ENCODE measurements around the gene SYNDIG1. TPM values are rescaled to one million over a fixed set of nuclear protein-coding genes. Genes with fewer than 3 reads are reported as not detected.
A peak's percentile ranks its signal among the peaks of the same experiment; 100 is the strongest.

SYNDIG1 gene
- total and polyA plus RNA-seq, 4 donors, result 0.20 to 5.0 (median 0.63) TPM

DNA sequence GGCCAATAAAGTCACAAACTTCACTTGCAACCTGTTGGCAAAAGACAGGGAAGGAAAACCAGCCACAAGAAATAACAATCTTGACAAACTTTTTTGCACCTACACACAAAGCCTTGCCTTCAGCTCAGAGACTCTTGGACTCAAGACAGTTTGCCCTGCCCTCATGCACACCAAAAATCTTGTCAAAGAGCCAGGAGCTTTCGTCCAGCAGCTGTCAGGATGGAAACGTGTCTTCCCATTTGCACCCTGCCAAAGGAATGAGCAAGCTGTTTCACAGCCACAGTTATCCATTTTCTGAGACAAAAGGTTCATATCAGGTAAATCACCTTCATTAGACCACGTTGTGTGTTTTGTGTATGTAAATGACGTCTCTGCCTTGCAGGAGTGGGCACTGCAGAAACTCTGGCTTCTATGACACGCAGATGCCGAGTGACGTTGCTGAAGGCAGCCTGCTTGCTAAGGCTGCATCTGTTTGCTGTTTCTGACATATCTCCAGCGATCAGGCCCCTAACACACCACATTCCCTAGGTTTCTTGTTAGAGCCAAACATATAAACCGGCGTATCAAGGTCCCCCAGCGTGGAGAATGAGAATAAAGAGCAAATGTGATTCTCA lies 193.4 kb downstream of the SYNDIG1 start:
- Histone ChIP-seq H3K9ac (ENCODE audit: insufficient read depth in 1 of 2, low read length in 2 of 2) (no peak overlapping the region), H3K27me3 (ENCODE audit: control insufficient read depth in 3 of 3, insufficient read depth in 3 of 3, low read length in 2 of 3) (peaks cover 0 to 10% (median 0%) of the 10 kb centered on the region in 3 donors)
- 55 to 74% methylated on average over 11 of the region's 11 CpGs for WGBS, 2 donors

DNA sequence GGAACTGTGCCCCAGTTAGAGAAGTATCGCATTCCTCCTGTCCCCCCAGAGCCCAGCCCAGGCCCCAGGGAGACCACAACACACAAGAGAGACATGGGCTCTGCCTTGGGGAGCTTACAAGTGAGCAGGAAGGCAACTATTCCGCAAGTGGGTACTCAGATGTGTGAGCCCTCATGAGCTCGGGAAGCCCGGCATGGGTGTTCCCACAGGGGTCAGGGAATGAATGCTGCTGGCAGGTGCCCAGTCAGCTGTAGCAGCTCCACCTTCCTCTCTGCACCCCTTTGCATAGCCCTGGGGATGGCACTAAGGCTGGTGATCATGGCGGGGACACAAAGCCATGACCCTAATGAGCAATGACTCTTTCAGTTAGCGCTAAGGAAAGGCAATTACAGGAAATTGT lies 194.1 kb downstream of the SYNDIG1 start:
- 84 to 90% methylated on average over 6 of the region's 6 CpGs for WGBS, 2 donors
- H3K36me3 ChIP-seq (ENCODE audit: control insufficient read depth in 4 of 4, insufficient read depth in 4 of 4, low read length in 4 of 4), result no peaks in the 10 kb centered on the region
- ATAC-seq (ENCODE audit: insufficient read depth, low FRiP score) (no peak), DNase-seq (no peak)
- H3K4me1 ChIP-seq (ENCODE audit: control insufficient read depth in 5 of 5, insufficient read depth in 5 of 5, low read length in 5 of 5), result peaks cover 0 to 12% (median 5%) of the 10 kb centered on the region in 5 donors
- TF ChIP-seq, protein P1, sequence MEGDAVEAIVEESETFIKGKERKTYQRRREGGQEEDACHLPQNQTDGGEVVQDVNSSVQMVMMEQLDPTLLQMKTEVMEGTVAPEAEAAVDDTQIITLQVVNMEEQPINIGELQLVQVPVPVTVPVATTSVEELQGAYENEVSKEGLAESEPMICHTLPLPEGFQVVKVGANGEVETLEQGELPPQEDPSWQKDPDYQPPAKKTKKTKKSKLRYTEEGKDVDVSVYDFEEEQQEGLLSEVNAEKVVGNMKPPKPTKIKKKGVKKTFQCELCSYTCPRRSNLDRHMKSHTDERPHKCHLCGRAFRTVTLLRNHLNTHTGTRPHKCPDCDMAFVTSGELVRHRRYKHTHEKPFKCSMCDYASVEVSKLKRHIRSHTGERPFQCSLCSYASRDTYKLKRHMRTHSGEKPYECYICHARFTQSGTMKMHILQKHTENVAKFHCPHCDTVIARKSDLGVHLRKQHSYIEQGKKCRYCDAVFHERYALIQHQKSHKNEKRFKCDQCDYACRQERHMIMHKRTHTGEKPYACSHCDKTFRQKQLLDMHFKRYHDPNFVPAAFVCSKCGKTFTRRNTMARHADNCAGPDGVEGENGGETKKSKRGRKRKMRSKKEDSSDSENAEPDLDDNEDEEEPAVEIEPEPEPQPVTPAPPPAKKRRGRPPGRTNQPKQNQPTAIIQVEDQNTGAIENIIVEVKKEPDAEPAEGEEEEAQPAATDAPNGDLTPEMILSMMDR (IDR thresholded peaks at IDR 0.05; ENCODE audit: control extremely low read depth, extremely low read depth), result no peak
- no peak overlapping the region for H3K9ac ChIP-seq (ENCODE audit: insufficient read depth in 1 of 2, low read length in 2 of 2)
- peaks cover 0 to 10% (median 0%) of the 10 kb centered on the region in 3 donors for H3K27me3 ChIP-seq (ENCODE audit: control insufficient read depth in 3 of 3, insufficient read depth in 3 of 3, low read length in 2 of 3)
- H3K4me3 ChIP-seq, result no peak overlapping the region
- H3K9me3 ChIP-seq (ENCODE audit: control insufficient read depth in 4 of 4, insufficient read depth in 3 of 4, low read length in 3 of 4), result no peaks in the 10 kb centered on the region
- H3K27ac ChIP-seq (ENCODE audit: low read depth in 1 of 2, low read length in 1 of 2), result no peak overlapping the region

More for the DNA sequence above, 193.4 kb downstream of the SYNDIG1 start:
- H3K9me3 ChIP-seq (ENCODE audit: control insufficient read depth in 4 of 4, insufficient read depth in 3 of 4, low read length in 3 of 4), result no peaks in the 10 kb centered on the region
- peaks cover 0 to 17% (median 5%) of the 10 kb centered on the region in 5 donors for H3K4me1 ChIP-seq (ENCODE audit: control insufficient read depth in 5 of 5, insufficient read depth in 5 of 5, low read length in 5 of 5)
- DNase-seq, result peak; percentile 57 to 72 (median 65)
- H3K4me3 ChIP-seq, result no peak overlapping the region
- H3K36me3 ChIP-seq (ENCODE audit: control insufficient read depth in 4 of 4, insufficient read depth in 4 of 4, low read length in 4 of 4), result no peaks in the 10 kb centered on the region
- TF ChIP-seq, protein P1 (IDR thresholded peaks at IDR 0.05; ENCODE audit: control extremely low read depth, extremely low read depth), result no peak
- no peak for ATAC-seq (ENCODE audit: insufficient read depth, low FRiP score)
- H3K27ac ChIP-seq (ENCODE audit: low read depth in 1 of 2, low read length in 1 of 2), result no peak overlapping the region

DNA sequence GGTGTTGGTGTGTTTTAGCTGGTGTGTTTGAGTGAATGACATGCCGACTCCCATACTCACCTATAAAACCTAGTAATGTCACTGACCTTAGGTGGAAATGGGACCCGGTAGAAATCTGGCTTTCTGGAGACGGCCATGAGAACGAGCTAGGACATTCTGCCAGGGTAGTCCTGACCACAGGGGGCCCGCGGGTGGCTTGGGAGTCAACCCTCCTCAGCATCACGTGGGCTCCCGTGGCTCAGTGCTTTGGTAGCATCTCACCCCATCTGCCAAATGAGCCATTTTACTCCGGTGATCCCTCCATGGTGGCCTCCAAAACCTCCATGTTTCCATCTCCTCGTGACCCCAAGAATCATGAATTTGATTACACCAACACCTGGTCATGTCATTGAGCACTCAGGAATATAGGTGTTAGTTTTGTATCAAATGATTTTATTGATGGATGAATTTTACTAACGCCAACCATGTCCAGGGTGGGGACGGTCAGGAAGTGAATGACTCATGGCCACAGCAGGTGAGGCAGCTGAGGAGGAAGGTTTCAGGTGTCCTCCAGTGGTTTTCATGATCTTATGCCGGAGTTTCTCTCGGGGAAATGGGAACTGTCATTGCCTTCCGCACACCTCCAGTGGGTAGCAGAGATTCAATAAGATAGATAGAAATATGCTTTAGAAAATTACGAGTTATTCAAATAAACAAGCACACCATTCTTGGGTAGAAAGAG lies 195.0 kb downstream of the SYNDIG1 start:
- Histone ChIP-seq H3K9me3 (ENCODE audit: control insufficient read depth in 4 of 4, insufficient read depth in 3 of 4, low read length in 3 of 4) (no peaks in the 10 kb centered on the region), H3K27ac (ENCODE audit: low read depth in 1 of 2, low read length in 1 of 2) (no peak overlapping the region), H3K27me3 (ENCODE audit: control insufficient read depth in 3 of 3, insufficient read depth in 3 of 3, low read length in 2 of 3) (peaks cover 0 to 10% (median 0%) of the 10 kb centered on the region in 3 donors), H3K36me3 (ENCODE audit: control insufficient read depth in 4 of 4, insufficient read depth in 4 of 4, low read length in 4 of 4) (no peaks in the 10 kb centered on the region), H3K4me1 (ENCODE audit: control insufficient read depth in 5 of 5, insufficient read depth in 5 of 5, low read length in 5 of 5) (peaks cover 0 to 12% (median 5%) of the 10 kb centered on the region in 5 donors), H3K4me3 (no peak overlapping the region), H3K9ac (ENCODE audit: insufficient read depth in 1 of 2, low read length in 2 of 2) (no peak overlapping the region)
- ATAC-seq (ENCODE audit: insufficient read depth, low FRiP score) (no peak), DNase-seq (no peak)
- TF ChIP-seq, protein P1 (IDR thresholded peaks at IDR 0.05; ENCODE audit: control extremely low read depth, extremely low read depth), result no peak
- 89 to 93% methylated on average over 16 of the region's 16 CpGs for WGBS, 2 donors

Data from lung (tissue), 12 donors.